H1 (cell line): ENCODE results near the gene FDPS. TPM values are rescaled to one million over a fixed set of nuclear protein-coding genes. Genes with fewer than 3 reads are reported as not detected.

Experiments
- BCL11A ChIP-seq, 2 experiments: IDR thresholded peaks; one replicate each; pipeline ENCODE4 v1.6.1; 2011; ENCODE audit warnings: low read depth in 2 of 2, low read length in 2 of 2, mild to moderate bottlenecking in 2 of 2
- CHD1 ChIP-seq: IDR thresholded peaks from 2 replicates; pipeline ENCODE4 v1.6.1; 2012; ENCODE audit warnings: low read depth, low read length, improper control_type of control experiment
- EP300 ChIP-seq, 2 experiments: IDR thresholded peaks; 1 replicate in 1 of 2; 2 replicates in 1 of 2; pipeline ENCODE4 v1.6.1; 2011 to 2012; ENCODE audit warnings: low read depth in 2 of 2, low read length in 2 of 2, mild to moderate bottlenecking in 2 of 2, borderline replicate concordance in 1 of 2, inconsistent platforms in 1 of 2, moderate library complexity in 1 of 2
- HDAC6 ChIP-seq: IDR thresholded peaks from one replicate; pipeline ENCODE4 v1.7.1; 2012; ENCODE audit warnings: low read depth, mild to moderate bottlenecking, inconsistent platforms, low read length, moderate library complexity
- JUN ChIP-seq: IDR thresholded peaks from 2 replicates; pipeline ENCODE4 v1.6.1; 2011; ENCODE audit warnings: low read depth, mild to moderate bottlenecking, improper control_type of control experiment, low read length
- KDM4A ChIP-seq: IDR thresholded peaks from one replicate; pipeline ENCODE4 v1.7.1; 2012; ENCODE audit warnings: low read depth, mild to moderate bottlenecking, moderate library complexity, low read length, inconsistent platforms; ENCODE audit not compliant: severe bottlenecking
- KDM5A ChIP-seq: fragments of 200-600 bp; IDR thresholded peaks from 2 replicates; pipeline ENCODE4 v1.7.1; 2012; ENCODE audit warnings: mild to moderate bottlenecking, low read length, inconsistent platforms, mixed read lengths
- PHF8 ChIP-seq: fragments of 200-600 bp; sonication (generic); conservative IDR thresholded peaks from 2 replicates; pipeline ENCODE4 v1.7.1; 2012; ENCODE audit warnings: low read depth, mild to moderate bottlenecking, inconsistent platforms, low read length, moderate library complexity
- POLR2A ChIP-seq, 2 experiments: IDR thresholded peaks; 1 replicate in 1 of 2; 2 replicates in 1 of 2; pipeline ENCODE4 v1.6.1; 2011; ENCODE audit warnings: low read depth in 2 of 2, low read length in 2 of 2, mild to moderate bottlenecking in 2 of 2; ENCODE audit errors: control extremely low read depth in 1 of 2
- RAD21 ChIP-seq, 2 experiments: IDR thresholded peaks in 1 of 2; conservative IDR thresholded peaks in 1 of 2; 2 replicates each; pipeline ENCODE4 v1.6.1; 2011; ENCODE audit warnings: low read depth in 2 of 2, low read length in 2 of 2, improper control_type of control experiment in 1 of 2, inconsistent platforms in 1 of 2, mild to moderate bottlenecking in 1 of 2, moderate library complexity in 1 of 2
- RFX5 ChIP-seq: IDR thresholded peaks from 2 replicates; pipeline ENCODE4 v1.6.1; 2011; ENCODE audit warnings: low read depth, low read length, improper control_type of control experiment, borderline replicate concordance
- RXRA ChIP-seq: IDR thresholded peaks from 2 replicates; pipeline ENCODE4 v1.6.1; 2011; ENCODE audit warnings: low read depth, mild to moderate bottlenecking, low read length, moderate library complexity; ENCODE audit not compliant: insufficient read depth
- SIN3A ChIP-seq, 2 experiments: IDR thresholded peaks in 1 of 2; conservative IDR thresholded peaks in 1 of 2; 2 replicates each; pipeline ENCODE4 v1.6.1; 2011 to 2012; ENCODE audit warnings: low read length in 2 of 2, improper control_type of control experiment in 1 of 2, low read depth in 1 of 2, mild to moderate bottlenecking in 1 of 2
- SP2 ChIP-seq: IDR thresholded peaks from 2 replicates; pipeline ENCODE4 v1.6.1; 2012; ENCODE audit warnings: mild to moderate bottlenecking, low read length, inconsistent platforms
- TCF12 ChIP-seq: IDR thresholded peaks from 2 replicates; pipeline ENCODE4 v1.6.1; 2011; ENCODE audit warnings: low read depth, mild to moderate bottlenecking, low read length
- TEAD4 ChIP-seq: IDR thresholded peaks from 2 replicates; pipeline ENCODE4 v1.6.1; 2012; ENCODE audit warnings: low read depth, low read length, inconsistent platforms, mixed read lengths
- USF2 ChIP-seq: IDR thresholded peaks from 2 replicates; pipeline ENCODE4 v1.6.1; 2011; ENCODE audit warnings: low read length, improper control_type of control experiment
- ZNF274 ChIP-seq: IDR thresholded peaks from 2 replicates; pipeline ENCODE4 v1.7.0; 2012; ENCODE audit warnings: low read length, borderline replicate concordance; ENCODE audit errors: extremely low read depth
- polyA plus RNA-seq, 7 experiments: library from polyadenylated mRNA; depleted of rRNA in 3 of 7; stranded (reverse) in 5 of 7; unstranded in 2 of 7; fragments of >200 nt in 5 of 7; fragments of 200-250 nt in 2 of 7; gene quantifications; 1 replicate in 5 of 7; 2 replicates in 1 of 7; 4 replicates in 1 of 7; pipeline versions ENCODE4 v1.2.1 to v1.2.3, GENCODE V29; 2011 to 2013; ENCODE audit warnings: missing spikeins in 2 of 7, mixed read lengths in 2 of 7
- total RNA-seq: library from RNA; stranded (reverse); fragmentation: NEBNext Ultra II Directional; extraction: Animal tissue kit (Norgen Biotek cat#: 25700); gene quantifications from 2 replicates; pipeline ENCODE4 v1.2.1, GENCODE V29; 2021
- TF ChIP-seq, protein P1 (sequence below), 3 experiments: IDR thresholded peaks; 1 replicate in 2 of 3; 2 replicates in 1 of 3; pipeline versions ENCODE4 v1.5.1 to v1.6.1; 2011; ENCODE audit warnings: low read length in 3 of 3, mild to moderate bottlenecking in 3 of 3, inconsistent platforms in 2 of 3, low read depth in 1 of 3, moderate library complexity in 1 of 3; ENCODE audit not compliant: insufficient read depth in 1 of 3; ENCODE audit errors: control extremely low read depth in 1 of 3

Gene FDPS
- total and polyA plus RNA-seq, 2 of the 8 experiments (the other 6 are each of a cell fraction or from before 2014, with no cell fraction given), result 267 to 368 TPM

GRCh38 chr1:155308493-155309422 lies at the start of gene FDPS (continued):
- TF ChIP-seq USF2 (peak; percentile 72), RFX5 (no peak), PHF8 (peak; percentile 66), KDM4A (no peak), JUN (no peak), POLR2A (IDR thresholded peaks at IDR 0.05; ENCODE audit: control extremely low read depth in 1 of 2, low read depth in 2 of 2, low read length in 2 of 2) (peak; percentile 85 to 91), SIN3A (conservative IDR thresholded peaks at IDR 0.05 in 1 of 2, IDR thresholded peaks at IDR 0.05 in 1 of 2; ENCODE audit: low read depth in 1 of 2, low read length in 2 of 2) (peak; percentile 66 to 93; a peak in 3 of 4 replicates), KDM5A (peak; percentile 65; the same call in 1 of the 2 replicates), RXRA (no peak), BCL11A (IDR thresholded peaks at IDR 0.05; ENCODE audit: low read depth in 2 of 2, low read length in 2 of 2) (no peak), TEAD4 (0 out of 2 replicates have a peak, but pooled peaks have one; percentile 4), HDAC6 (no peak), EP300 (IDR thresholded peaks at IDR 0.05; ENCODE audit: borderline replicate concordance in 1 of 2, low read depth in 2 of 2, low read length in 2 of 2) (no peak), ZNF274 (no peak), RAD21 (IDR thresholded peaks at IDR 0.05 in 1 of 2, conservative IDR thresholded peaks at IDR 0.05 in 1 of 2; ENCODE audit: low read depth in 2 of 2, low read length in 2 of 2) (0 out of 4 replicates have a peak, but pooled peaks of 1 of the 2 experiments have one; percentile 6), CHD1 (no peak), SP2 (no peak), TCF12 (no peak)
- TF ChIP-seq, protein P1, sequence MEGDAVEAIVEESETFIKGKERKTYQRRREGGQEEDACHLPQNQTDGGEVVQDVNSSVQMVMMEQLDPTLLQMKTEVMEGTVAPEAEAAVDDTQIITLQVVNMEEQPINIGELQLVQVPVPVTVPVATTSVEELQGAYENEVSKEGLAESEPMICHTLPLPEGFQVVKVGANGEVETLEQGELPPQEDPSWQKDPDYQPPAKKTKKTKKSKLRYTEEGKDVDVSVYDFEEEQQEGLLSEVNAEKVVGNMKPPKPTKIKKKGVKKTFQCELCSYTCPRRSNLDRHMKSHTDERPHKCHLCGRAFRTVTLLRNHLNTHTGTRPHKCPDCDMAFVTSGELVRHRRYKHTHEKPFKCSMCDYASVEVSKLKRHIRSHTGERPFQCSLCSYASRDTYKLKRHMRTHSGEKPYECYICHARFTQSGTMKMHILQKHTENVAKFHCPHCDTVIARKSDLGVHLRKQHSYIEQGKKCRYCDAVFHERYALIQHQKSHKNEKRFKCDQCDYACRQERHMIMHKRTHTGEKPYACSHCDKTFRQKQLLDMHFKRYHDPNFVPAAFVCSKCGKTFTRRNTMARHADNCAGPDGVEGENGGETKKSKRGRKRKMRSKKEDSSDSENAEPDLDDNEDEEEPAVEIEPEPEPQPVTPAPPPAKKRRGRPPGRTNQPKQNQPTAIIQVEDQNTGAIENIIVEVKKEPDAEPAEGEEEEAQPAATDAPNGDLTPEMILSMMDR (IDR thresholded peaks at IDR 0.05; ENCODE audit: control extremely low read depth in 1 of 3, insufficient read depth in 1 of 3, low read depth in 1 of 3, low read length in 3 of 3), result 0 out of 4 replicates have a peak, but pooled peaks of 1 of the 3 experiments have one; percentile 7
